ENCODE data around the gene FOXB1. TPM values are rescaled to one million over a fixed set of nuclear protein-coding genes. Genes with fewer than 3 reads are reported as not detected.

The FOXB1 gene
- total RNA-seq, 4 donors from 2014 or later = not detected

DNA sequence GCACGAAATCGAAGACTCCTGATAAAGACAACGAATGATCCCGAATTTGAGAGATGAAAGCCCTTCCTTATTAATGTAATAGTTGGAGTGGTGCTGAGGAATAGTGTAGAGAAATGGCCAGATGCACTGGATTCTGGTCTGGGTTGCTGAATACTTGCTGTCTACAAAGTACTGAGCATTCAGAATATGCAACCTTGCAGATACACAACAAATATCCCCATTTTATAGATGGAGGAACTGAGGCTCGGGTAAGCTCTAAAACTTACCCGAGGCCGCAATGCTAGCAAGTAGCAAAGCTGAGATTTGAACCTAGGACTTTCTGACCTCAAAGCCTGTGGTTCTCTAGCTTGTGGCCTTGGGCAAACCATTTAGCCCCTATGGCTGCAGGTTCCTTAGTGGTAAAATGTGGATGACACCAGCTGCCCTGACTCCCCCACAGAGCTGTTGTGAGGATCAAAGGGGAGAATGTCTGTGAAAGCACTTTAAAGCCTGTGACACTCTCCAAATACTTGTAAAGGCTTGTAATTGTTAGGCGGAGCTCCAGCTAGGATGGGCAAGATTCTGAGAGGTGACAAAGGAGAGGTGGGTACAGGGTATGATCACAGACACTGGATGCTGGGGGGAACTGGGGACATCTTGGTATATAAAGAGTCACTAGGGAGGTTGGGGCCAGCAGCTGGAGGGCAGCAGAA is 39.8 kb downstream of the FOXB1 start:
- TF ChIP-seq POLR2A (IDR thresholded peaks at IDR 0.05) = no peak
- TF ChIP-seq, protein P1, sequence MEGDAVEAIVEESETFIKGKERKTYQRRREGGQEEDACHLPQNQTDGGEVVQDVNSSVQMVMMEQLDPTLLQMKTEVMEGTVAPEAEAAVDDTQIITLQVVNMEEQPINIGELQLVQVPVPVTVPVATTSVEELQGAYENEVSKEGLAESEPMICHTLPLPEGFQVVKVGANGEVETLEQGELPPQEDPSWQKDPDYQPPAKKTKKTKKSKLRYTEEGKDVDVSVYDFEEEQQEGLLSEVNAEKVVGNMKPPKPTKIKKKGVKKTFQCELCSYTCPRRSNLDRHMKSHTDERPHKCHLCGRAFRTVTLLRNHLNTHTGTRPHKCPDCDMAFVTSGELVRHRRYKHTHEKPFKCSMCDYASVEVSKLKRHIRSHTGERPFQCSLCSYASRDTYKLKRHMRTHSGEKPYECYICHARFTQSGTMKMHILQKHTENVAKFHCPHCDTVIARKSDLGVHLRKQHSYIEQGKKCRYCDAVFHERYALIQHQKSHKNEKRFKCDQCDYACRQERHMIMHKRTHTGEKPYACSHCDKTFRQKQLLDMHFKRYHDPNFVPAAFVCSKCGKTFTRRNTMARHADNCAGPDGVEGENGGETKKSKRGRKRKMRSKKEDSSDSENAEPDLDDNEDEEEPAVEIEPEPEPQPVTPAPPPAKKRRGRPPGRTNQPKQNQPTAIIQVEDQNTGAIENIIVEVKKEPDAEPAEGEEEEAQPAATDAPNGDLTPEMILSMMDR (IDR thresholded peaks at IDR 0.05) = no peak
- Histone ChIP-seq H3K9me3 (no peaks in the 10 kb centered on the region), H3K36me3 (no peaks in the 10 kb centered on the region), H3K27ac (no peak overlapping the region), H3K27me3 (no peaks in the 10 kb centered on the region), H3K4me3 (no peak overlapping the region), H3K4me1 (no peaks in the 10 kb centered on the region)
- DNase-seq = no peak
- intact Hi-C loops (cut with DNase I; ENCODE audit: low total_unique reads) = no loop called here

DNA sequence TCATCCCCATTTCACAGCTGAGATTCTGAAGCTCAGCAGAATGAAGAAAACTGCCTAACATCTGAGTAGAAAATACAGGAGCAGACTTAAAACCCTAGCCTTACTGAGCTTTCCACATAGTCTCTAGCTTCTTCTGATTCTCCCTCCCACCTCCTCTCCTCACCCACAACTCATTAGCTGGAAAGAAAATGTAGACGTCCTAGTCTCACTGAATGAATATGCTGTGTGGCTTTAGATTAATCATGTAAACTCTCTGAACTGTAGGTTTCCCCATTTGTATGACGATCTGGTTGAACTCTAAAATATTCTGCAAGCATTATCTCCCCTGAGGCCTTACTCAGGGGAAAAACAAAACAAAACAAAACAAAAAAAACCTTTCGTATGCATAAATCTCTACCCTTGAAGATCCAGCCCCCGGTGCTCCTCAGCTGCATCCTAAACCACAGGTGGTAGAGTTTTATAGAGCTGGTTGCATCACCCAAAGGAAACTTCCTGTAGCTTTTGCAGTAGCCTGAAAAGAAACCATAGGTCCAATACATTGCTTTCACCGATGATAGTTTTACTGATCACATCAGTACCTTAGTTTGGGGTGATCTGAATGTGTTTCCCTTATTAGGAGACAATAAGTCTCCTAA is 40.6 kb downstream of the FOXB1 start:
- H3K9me3 ChIP-seq = no peaks in the 10 kb centered on the region
- TF ChIP-seq, protein P1 (IDR thresholded peaks at IDR 0.05) = no peak
- no peak for TF ChIP-seq POLR2A (IDR thresholded peaks at IDR 0.05)
- no peaks in the 10 kb centered on the region for H3K36me3 ChIP-seq
- no peak overlapping the region for H3K27ac ChIP-seq
- intact Hi-C loops (cut with DNase I; ENCODE audit: low total_unique reads) = no loop called here
- DNase-seq = no peak
- H3K27me3 ChIP-seq = no peaks in the 10 kb centered on the region
- H3K4me3 ChIP-seq = no peak overlapping the region
- no peaks in the 10 kb centered on the region for H3K4me1 ChIP-seq

DNA sequence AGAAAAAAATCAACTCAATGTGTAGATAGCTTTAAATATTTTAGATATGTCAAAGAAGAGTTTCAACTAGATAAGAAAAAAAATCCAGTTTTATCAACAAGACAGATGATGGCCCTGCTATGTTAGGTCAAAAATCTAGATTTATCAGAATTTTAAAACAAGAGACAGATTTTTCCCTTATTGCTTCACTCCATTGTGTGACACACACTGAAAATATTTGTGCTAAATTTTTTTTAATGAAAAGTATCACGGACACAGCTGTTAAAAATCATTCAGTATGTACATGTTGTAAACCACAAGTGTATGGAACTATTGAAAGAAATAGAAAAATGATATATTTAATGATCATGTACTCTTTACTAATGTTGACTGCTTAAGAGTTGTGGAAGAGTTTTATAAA is 43.6 kb downstream of the FOXB1 start:
- DNase-seq = no peak
- H3K27me3 ChIP-seq = no peaks in the 10 kb centered on the region
- no peaks in the 10 kb centered on the region for H3K4me1 ChIP-seq
- H3K36me3 ChIP-seq = no peaks in the 10 kb centered on the region
- H3K27ac ChIP-seq = no peak overlapping the region
- intact Hi-C loops (cut with DNase I; ENCODE audit: low total_unique reads) = no loop called here
- TF ChIP-seq, protein P1 (IDR thresholded peaks at IDR 0.05) = no peak
- no peak for TF ChIP-seq POLR2A (IDR thresholded peaks at IDR 0.05)
- H3K4me3 ChIP-seq = no peak overlapping the region
- no peaks in the 10 kb centered on the region for H3K9me3 ChIP-seq

DNA sequence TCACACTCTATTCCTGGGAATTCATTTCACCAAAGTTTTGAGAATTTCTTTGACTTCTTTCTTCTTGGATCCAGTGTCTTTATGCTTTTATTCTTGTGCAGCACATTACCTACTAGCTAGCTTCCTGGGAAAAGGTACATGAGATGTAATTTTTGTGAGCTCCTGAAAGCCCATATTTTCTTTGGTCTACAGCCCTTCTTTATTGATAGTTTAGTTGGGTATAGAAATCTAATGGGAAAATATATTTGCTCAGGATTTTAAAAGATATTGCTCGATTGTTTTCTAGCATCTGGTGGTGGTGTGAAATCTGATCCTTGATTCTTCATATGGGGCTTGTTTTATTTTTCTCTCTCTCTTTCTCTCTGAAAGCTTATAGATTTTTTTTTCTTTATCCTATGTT is 45.8 kb downstream of the FOXB1 start:
- Histone ChIP-seq H3K9me3 (no peaks in the 10 kb centered on the region), H3K27me3 (no peaks in the 10 kb centered on the region), H3K4me1 (no peaks in the 10 kb centered on the region), H3K36me3 (no peaks in the 10 kb centered on the region), H3K4me3 (no peak overlapping the region), H3K27ac (no peak overlapping the region)
- TF ChIP-seq POLR2A (IDR thresholded peaks at IDR 0.05) = no peak
- TF ChIP-seq, protein P1 (IDR thresholded peaks at IDR 0.05) = no peak
- DNase-seq = no peak
- intact Hi-C loops (cut with DNase I; ENCODE audit: low total_unique reads) = no loop called here

DNA sequence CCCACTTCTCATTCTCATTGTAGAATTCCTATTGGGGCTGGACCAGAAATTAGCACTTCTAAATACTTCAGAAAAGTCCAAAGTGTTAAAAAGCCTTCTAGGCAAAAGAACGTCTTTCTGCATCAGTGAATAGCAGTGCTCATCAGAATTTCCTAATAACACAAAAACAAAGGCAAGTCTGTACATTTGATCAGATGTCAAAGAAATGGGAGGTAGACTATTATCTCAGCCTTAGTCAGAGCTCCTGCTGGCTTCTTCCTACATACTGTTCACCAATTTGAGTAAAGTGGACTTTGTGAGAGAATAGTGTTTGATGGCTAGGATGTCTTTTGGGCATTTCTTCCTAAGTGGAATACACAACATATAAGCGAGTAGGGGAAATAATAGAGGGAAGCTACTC is 48.7 kb downstream of the FOXB1 start:
- no peaks in the 10 kb centered on the region for H3K27me3 ChIP-seq
- TF ChIP-seq, protein P1 (IDR thresholded peaks at IDR 0.05) = no peak
- no peak for TF ChIP-seq POLR2A (IDR thresholded peaks at IDR 0.05)
- intact Hi-C loops (cut with DNase I; ENCODE audit: low total_unique reads) = no loop called here
- H3K9me3 ChIP-seq = no peaks in the 10 kb centered on the region
- no peak for DNase-seq
- H3K36me3 ChIP-seq = no peaks in the 10 kb centered on the region
- no peaks in the 10 kb centered on the region for H3K4me1 ChIP-seq
- H3K4me3 ChIP-seq = no peak overlapping the region
- no peak overlapping the region for H3K27ac ChIP-seq
